KMS-11 (cell line): ENCODE data around the gene ASCL5.

Source experiments
- H2AFZ ChIP-seq: fragments of 200-600 bp; sonication (generic); 2 replicates; pipeline ENCODE4 v1.6.1; 2016; ENCODE audit warnings: antibody characterized with exemption, mixed run types, low read depth
- H3K27ac ChIP-seq: fragments of 200-600 bp; sonication (generic); 2 replicates; pipeline ENCODE4 v1.6.1; 2016; ENCODE audit warnings: mild to moderate bottlenecking, mixed run types
- H3K27me3 ChIP-seq: fragments of 200-600 bp; sonication (generic); 2 replicates; pipeline ENCODE4 v1.6.1; 2017; ENCODE audit warnings: mild to moderate bottlenecking, low read depth, mixed run types, moderate library complexity; ENCODE audit not compliant: insufficient read depth
- H3K36me3 ChIP-seq: fragments of 200-600 bp; sonication (generic); 2 replicates; pipeline ENCODE4 v1.6.1; 2017; ENCODE audit warnings: mild to moderate bottlenecking, mixed run types; ENCODE audit not compliant: insufficient read depth
- H3K4me1 ChIP-seq: fragments of 200-600 bp; sonication (generic); 2 replicates; pipeline ENCODE4 v1.6.1; 2016; ENCODE audit warnings: mild to moderate bottlenecking, low read depth, mixed run types; ENCODE audit not compliant: poor library complexity, severe bottlenecking
- H3K4me2 ChIP-seq: fragments of 200-600 bp; sonication (generic); 2 replicates; pipeline ENCODE4 v1.7.0; 2016; ENCODE audit warnings: mild to moderate bottlenecking, mixed run types
- H3K4me3 ChIP-seq: fragments of 200-600 bp; sonication (generic); IDR thresholded peaks from 2 replicates; pipeline ENCODE4 v1.6.1; 2017; ENCODE audit warnings: low read depth, low read length, mixed read lengths; ENCODE audit not compliant: insufficient read depth
- H3K79me2 ChIP-seq: fragments of 200-600 bp; sonication (generic); 2 replicates; pipeline ENCODE4 v1.6.1; 2016; ENCODE audit warnings: low read depth, mixed run types; ENCODE audit not compliant: insufficient read depth
- H3K9ac ChIP-seq: fragments of 200-600 bp; sonication (generic); 2 replicates; pipeline ENCODE4 v1.6.1; 2016; ENCODE audit warnings: mild to moderate bottlenecking, mixed run types
- H4K20me1 ChIP-seq: fragments of 200-600 bp; sonication (generic); 2 replicates; pipeline ENCODE4 v1.6.1; 2016; ENCODE audit warnings: mild to moderate bottlenecking, mixed run types; ENCODE audit not compliant: insufficient read depth
- TF ChIP-seq, protein P1 (sequence below): fragments of 200-600 bp; sonication (generic); conservative IDR thresholded peaks from 2 replicates; pipeline ENCODE4 v1.6.1; 2017; ENCODE audit warnings: low read depth, mild to moderate bottlenecking, antibody characterized with exemption, low read length, moderate library complexity, mixed read lengths

Gene ASCL5

DNA sequence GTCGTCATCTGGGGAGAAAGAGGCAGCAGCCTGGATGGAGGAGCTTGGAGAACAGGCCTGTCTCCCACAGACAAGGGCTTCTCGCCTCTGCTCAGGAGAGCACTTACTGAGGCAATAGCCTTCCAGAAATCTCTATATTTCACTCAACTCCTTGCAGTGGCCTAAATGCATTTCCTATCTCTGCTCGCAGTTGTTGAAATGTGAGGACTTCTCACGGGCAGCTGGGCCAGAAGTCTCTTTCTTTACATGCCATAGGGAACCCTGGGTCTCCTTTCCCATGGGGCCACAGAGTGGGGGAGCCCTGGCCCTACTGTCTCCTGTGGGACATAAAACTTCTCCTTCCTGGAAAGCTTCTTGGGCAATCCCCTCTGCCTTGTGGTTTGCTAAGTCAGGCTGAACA, 60.0 kb downstream of the ASCL5 start:
- no peaks in the 10 kb centered on the region for H4K20me1 ChIP-seq
- no peak overlapping the region for H3K27ac ChIP-seq
- no peak overlapping the region for H3K4me3 ChIP-seq
- H2AFZ ChIP-seq: no peak overlapping the region
- no peak overlapping the region for H3K9ac ChIP-seq
- no peaks in the 10 kb centered on the region for H3K4me1 ChIP-seq
- H3K27me3 ChIP-seq: peaks cover 4% of the 10 kb centered on the region; the same call in 1 of the 2 replicates
- TF ChIP-seq, protein P1, sequence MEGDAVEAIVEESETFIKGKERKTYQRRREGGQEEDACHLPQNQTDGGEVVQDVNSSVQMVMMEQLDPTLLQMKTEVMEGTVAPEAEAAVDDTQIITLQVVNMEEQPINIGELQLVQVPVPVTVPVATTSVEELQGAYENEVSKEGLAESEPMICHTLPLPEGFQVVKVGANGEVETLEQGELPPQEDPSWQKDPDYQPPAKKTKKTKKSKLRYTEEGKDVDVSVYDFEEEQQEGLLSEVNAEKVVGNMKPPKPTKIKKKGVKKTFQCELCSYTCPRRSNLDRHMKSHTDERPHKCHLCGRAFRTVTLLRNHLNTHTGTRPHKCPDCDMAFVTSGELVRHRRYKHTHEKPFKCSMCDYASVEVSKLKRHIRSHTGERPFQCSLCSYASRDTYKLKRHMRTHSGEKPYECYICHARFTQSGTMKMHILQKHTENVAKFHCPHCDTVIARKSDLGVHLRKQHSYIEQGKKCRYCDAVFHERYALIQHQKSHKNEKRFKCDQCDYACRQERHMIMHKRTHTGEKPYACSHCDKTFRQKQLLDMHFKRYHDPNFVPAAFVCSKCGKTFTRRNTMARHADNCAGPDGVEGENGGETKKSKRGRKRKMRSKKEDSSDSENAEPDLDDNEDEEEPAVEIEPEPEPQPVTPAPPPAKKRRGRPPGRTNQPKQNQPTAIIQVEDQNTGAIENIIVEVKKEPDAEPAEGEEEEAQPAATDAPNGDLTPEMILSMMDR: no peak
- H3K79me2 ChIP-seq: no peaks in the 10 kb centered on the region
- H3K36me3 ChIP-seq: no peaks in the 10 kb centered on the region
- H3K4me2 ChIP-seq: no peak overlapping the region

DNA sequence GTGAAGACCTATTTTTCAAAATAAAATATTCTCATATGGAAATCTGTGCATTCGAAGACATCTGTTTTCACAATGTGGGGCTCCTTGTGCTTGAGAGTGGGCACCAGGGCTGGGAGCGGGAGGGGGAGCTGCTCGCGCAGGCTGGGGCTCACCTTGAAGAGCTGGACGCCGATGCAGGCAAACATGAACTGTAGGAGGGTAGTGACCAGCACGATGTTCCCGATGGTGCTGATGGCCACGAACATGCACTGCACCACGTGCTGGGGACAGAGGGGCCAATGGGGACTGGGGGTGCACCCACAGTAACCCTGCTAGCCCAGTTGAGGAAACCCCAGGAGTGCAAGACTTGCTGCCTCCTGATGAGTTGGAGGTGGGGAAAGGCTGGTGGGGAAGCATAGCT, 61.3 kb downstream of the ASCL5 start:
- Histone ChIP-seq H3K9ac (no peak overlapping the region), H3K36me3 (no peaks in the 10 kb centered on the region), H3K27ac (no peak overlapping the region), H3K4me2 (no peak overlapping the region), H3K4me1 (no peaks in the 10 kb centered on the region), H2AFZ (no peak overlapping the region), H4K20me1 (no peaks in the 10 kb centered on the region), H3K27me3 (peaks cover 4% of the 10 kb centered on the region; the same call in 1 of the 2 replicates), H3K79me2 (no peaks in the 10 kb centered on the region), H3K4me3 (no peak overlapping the region)
- TF ChIP-seq, protein P1: no peak

DNA sequence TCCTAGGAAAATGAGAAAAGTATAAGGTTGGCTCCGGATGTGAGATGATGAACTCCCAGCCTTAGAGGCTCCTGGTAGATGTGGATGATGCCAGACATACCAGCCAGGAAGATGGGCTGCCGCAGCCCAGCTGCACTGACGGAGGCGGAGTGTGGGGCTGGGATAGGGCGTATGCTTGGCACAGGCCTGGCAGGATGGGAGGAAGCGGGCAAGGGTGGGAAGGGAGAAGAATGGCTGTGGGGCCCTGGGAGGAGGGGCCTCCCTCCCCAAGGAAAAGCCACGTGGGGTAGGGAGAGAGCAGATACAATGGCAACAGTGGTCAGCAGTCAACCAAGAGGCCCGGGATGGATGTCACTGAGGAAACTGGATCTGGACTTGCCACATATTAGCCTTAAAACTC, 62.2 kb downstream of the ASCL5 start:
- no peaks in the 10 kb centered on the region for H3K4me1 ChIP-seq
- TF ChIP-seq, protein P1: no peak

More for the DNA sequence above, 62.2 kb downstream of the ASCL5 start:
- Histone ChIP-seq H3K27me3 (peaks cover 4% of the 10 kb centered on the region; the same call in 1 of the 2 replicates), H3K36me3 (no peaks in the 10 kb centered on the region), H3K27ac (no peak overlapping the region), H2AFZ (no peak overlapping the region), H3K79me2 (no peaks in the 10 kb centered on the region), H4K20me1 (no peaks in the 10 kb centered on the region), H3K4me3 (no peak overlapping the region), H3K9ac (no peak overlapping the region), H3K4me2 (no peak overlapping the region)
